HG03575 (cell line): ENCODE measurements around the gene MAPRE2.

ENCODE experiments used
- ATAC-seq: cut with Tn5 transposase; IDR thresholded peaks from one replicate; pipeline ENCODE4 v1.9.1; 2021; ENCODE audit not compliant: unreplicated experiment, insufficient number of reproducible peaks, low FRiP score; ENCODE audit errors: extremely low read depth

The MAPRE2 gene

DNA sequence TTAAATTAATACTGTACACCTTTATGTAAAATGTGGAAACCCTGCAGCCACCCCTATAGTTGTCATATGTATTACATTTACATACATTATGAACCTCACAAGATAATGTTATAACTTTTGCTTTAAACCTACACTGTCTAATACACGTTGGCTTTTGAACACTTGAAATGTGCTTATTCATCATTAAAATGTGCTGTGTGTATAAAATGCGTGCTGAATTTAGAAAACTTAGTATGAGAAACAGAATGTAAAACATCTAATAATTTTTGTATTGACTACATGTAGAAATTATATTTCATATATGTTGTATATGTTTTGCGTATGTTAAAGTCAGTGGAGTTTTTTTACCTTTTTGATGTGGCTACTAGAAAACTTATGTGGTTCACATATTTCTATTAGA lies 68.8 kb downstream of the MAPRE2 start:
- no peak for ATAC-seq

DNA sequence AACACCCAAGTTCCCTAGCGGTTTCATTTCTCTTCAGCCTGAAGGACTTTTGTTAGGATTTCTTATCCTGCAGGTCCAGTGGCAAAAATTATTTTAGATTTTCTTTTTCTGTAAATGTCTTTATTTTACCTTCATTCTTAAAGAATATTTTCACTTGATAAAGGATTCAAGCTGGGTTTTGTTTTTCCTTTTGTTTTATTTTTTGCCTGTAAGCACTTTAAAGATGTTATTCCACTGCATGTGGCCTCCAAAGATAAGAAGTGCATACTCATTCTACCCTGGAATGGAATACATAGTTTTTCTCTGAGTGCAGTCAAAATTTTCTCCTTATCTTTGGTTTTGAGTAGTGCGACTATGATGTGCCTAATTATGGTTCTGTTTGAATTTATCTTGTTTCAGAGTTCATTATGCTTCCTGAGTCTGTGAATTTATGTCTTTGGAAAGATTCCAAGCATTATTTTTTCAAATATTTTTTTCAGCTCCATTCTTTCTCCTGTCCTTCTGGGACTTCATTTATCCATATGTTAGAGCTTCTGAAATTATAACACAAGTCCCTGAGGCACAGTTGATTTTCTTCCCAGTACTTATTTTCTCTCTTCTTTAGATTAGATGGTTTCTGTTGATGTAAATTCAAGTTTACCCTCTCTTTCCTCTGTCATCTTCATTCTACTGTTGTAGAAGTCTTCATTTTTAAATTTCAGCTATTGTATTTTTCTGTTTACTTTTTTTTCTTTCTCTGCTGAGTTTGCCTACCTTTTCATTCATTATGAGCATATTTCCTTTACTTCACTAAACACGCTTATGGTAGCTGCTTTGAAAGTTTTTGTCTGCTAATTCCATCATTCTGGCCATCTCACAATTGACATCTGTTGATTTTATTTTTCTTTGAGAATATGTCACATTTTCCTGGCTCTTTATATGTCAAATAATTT lies 69.6 kb downstream of the MAPRE2 start:
- no peak for ATAC-seq

DNA sequence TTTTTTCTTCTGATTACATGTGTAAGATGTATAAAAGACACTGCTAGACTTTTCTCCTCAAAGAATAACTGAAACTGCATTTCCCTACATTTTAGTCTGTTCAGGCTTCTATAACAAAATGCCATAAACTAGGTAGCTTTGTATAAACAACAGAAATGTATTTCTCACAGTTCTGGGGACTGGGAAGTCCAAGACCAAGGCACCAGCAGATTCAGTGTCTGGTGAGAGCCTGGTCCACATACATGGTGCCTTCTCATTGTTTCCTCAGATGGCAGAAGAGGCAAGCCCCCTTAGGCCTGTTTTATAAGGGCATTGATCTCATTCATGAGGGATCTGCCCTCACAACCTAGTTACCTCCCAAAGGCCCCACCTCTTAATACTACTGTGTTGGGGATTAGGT lies 71.5 kb downstream of the MAPRE2 start:
- no peak for ATAC-seq

DNA sequence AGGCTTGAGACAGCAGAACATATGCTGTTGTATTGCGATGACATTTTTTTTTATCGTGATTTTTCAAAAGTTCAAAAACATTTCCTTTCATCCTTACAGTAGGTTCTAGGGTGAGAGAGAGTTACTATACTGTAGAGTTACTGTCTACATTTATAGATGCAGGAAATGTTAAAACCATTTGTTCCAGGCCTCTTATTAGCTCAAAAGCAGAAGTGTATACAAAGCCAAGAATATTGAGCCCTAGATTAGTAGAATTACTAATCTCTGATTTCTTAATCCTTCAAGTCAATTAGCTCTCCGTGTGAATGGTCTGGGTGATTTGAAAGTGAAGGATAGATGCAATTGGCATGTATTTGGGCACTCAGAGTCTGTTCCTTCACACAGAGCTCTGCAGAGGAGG lies 73.1 kb downstream of the MAPRE2 start:
- no peak for ATAC-seq

DNA sequence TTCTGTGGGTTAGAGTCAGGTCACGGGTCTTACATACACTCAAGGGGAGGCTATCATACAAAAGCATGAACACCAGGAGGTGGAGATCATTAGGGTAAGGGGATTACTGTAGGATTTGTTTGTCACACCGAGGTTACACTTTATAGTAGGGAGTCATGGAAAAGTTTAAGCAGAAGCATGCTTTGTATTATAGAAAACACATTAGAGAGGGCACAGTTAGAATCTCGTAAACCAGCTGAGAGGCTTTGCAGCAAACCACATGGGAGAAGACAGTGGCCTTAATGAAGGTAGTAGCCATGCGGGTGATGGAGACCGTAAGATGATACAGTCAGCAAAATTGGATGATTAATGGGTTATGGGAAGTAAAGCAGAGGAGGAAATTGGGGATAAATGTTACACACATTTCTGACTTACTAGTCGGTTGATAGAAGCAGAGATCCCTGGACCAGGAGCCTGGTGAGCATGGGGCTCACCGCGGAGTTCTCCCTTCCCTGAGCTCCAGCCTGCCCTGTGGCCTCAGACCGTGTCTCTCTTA lies 75.6 kb downstream of the MAPRE2 start:
- no peak for ATAC-seq

DNA sequence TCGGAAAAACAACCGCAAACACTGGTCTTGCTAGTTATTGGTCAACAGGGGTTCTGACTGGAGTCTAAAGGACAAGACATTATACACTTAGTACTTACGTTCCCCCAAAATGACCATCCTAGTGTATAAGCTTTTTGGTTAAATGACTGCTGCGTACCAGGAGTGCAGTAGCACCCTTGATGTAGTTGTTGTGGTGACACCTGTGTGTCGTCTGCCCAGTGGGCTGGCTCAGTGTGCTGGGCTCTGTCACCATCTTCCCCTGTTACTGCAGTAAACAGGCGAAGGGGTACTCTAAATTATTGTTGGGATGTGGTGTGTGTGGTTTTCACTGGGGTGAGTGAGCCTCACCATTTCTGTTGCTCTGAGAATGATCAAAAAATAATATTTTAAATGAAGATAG lies 76.2 kb downstream of the MAPRE2 start:
- no peak for ATAC-seq

DNA sequence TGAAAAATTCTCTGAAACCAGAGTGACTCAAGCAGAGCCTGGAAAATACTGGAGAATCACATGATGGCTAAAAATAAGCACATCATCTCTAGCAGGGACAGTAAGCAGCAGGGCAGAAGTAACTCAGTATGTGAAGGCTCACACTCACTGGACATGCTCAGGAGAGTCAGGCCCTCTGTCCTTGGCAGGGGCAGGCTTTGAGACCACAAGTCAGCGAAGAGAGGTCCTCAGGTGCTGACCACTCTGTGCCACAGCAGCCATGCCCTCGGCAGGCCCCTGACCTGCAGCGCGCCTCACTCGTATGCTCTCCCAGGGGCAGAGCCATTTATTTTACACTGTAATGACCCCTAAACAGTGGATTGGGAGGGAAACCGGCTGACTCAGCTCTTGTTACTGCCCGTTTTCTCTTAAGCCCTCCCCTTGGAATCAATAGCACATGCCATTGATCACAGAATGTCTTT lies 76.8 kb downstream of the MAPRE2 start:
- ATAC-seq: no peak

DNA sequence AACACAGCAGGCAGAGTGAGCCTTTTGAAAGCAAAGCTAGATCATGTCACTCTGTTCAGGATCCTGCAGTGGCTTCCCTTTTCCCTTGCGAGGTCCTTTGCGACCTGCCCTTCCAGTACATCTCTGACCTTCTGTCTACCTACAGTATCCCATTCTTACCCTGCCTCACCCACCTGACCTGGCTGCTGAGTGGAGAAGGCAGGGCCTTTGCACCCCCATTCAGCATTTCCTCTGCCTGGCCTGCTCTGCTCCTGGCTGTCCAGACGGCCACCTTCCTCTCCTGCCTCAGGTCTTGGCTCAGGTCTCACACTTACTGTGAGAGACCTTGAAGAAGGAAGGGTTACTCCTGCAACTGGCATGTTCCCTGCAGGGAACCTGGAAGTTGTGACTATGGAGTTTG lies 77.4 kb downstream of the MAPRE2 start:
- no peak for ATAC-seq

DNA sequence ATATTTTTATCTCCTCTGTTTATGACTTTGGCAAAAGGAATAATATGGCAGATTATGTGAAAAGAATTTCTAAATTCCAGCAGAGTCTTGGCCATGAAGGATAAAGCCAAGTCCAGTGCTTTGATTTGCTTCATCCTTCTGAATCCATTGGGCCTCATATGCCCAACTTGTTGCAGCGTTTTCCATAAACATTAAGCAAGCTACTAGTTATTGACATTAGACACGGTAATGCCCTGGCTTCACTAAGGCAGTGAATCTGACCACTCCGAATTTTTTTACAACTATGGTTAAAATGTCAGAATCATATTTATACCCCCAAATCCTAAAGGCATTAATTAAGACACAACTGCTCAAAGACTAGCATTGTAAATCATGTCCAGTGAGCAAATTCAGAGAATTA lies 79.8 kb downstream of the MAPRE2 start:
- ATAC-seq: no peak

DNA sequence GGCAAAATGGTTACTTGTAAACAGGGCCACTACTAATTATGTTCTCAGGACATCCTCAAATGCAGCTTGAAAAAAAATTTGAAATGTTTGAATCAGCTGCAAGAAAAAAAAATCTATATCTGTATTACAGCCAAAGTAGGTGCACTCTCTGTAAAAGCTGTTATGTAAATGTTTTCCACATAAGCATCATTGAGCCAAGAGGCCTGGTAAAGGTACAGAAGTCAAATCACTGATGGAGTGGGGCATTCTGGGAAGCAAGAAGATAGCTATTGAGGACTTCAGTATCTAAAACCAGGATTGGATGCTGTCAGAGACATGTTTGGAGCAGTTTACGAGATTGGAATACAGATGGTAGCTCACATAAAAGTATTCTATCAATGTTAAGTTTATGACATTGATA lies 80.3 kb downstream of the MAPRE2 start:
- no peak for ATAC-seq

DNA sequence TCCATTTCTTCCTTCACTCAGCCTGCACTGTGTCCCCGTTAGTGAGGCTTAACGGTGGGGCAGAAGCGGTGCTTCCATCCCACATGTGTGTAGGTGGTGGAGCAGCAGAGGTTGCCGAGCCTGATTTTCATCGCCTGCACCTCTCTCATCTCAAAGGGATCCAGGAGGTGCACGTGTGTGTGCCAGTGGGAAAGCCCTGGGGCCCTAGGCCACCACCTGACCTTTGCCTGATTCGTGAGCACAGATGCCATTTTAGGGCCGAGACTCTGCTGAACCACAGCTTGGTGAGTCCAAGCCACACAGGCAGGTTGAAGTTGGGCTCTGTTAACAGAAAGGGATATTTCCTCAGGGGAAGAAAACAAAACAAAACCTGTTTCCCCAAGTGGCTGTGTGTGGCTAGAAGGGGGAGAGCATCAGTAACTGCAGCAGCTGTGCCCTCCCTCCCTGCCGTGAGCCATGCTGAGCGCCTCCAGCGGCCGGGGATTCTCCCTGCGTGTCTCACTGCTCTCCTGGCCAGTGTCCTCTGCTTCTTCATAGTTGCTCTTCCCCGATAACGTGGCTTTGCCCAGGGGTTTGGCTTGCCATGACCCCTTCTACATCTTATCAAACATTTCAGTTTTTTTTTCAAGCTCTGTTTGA lies 81.5 kb downstream of the MAPRE2 start:
- ATAC-seq: no peak

DNA sequence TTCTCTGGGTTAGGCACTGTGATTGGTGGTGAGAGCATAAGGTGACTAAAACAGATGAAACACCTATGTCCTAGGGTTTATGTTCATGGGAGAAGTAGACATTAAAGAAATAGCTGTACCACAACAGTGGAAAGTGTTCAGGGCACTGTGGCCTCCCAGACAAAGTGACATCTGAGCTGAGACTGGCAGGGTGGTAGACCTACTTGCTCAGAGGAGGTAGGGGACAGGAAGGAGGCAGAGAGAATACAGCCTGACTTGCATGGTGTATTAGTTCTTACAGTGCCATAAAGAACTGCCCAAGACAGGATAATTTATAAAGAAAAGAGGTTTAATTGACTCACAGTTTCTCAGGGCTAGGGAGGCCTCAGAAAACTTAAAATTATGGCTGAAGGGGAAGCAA lies 82.6 kb downstream of the MAPRE2 start:
- no peak for ATAC-seq

DNA sequence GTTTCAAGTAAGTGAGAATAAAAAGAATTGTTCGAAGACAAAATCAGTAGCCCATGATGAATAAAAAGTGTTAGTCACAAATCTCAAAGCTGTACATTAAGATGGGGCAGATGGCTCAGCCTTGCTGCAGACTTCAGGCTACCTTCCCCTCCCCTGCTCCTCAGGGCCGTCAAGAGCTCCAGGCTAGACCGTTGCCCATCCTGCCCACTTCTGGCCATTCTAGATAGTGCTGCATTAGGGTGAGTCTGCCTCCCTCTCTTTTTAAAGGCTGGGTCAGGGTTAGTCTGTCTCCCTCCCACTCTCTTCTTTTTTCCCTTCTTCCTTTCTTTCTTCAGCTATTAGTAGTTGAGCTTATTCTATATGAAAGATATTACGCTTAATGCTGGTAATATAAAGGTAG lies 86.0 kb downstream of the MAPRE2 start:
- no peak for ATAC-seq

DNA sequence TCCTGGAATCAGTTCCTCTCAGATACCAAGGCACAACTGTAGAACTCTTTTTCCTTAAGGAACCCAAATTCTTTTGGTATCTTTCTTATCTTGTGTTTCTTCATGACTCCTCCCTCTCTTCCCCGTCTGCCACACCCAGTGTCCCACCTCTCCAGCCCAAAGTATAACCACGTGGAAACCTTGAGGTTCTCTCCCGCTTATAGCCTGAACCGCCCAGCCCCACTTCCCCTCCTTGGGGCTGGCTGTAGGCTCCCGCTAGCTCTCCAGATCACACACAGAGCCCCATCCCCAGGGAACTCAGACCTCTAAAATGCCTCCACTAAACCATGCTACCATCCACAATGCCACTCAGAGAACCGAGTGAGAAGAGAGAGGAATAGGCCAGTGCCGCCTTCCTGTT lies 87.5 kb downstream of the MAPRE2 start:
- ATAC-seq: no peak

DNA sequence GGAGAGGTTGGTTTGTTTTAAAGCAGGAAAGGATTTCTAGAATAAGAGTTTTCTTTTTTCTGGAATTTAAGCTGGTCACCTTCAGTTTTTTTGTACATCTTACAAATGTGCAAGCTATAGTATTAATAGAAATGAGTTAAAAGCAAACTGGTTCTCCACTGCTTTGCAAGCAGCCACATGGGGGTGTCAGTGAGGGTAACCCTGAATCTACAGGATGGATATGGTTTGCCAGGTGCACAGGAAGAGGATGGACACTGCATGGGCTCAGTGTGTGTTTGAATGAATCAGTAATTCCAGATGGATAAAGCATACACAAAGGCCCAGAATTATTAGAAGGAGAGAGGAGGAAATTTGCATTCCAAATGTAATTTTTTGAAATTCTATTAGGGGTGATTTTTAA lies 89.0 kb downstream of the MAPRE2 start:
- ATAC-seq: no peak

DNA sequence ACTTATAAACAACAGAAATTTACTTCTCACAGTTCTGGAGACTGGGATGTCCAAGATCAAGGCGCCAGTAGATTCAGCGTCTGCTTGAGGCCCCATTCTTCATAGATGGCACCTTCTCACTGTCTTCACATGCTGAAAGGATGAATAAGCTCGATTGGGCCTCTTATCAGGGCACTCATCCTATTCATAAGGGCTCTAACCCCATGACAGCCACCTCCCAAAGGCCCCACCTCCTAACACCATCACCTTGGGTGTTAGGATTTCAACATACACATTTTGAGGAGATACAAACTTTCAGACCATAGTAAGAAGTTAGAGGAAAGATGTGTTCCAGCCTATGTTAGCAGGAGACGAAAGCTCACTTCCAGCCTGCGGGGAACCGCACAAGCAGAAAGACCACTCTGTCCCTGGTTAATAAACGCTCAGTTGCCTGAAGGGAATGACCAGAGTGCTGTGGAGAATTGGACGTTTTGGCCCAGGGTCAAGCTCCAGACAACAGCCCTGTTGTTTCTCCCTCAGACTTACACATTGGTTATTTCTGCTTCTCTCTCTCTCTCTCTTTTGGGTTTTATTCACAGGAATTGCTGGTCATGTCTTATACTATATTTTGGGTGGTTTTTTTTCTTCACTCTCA lies 90.3 kb downstream of the MAPRE2 start:
- ATAC-seq: no peak

DNA sequence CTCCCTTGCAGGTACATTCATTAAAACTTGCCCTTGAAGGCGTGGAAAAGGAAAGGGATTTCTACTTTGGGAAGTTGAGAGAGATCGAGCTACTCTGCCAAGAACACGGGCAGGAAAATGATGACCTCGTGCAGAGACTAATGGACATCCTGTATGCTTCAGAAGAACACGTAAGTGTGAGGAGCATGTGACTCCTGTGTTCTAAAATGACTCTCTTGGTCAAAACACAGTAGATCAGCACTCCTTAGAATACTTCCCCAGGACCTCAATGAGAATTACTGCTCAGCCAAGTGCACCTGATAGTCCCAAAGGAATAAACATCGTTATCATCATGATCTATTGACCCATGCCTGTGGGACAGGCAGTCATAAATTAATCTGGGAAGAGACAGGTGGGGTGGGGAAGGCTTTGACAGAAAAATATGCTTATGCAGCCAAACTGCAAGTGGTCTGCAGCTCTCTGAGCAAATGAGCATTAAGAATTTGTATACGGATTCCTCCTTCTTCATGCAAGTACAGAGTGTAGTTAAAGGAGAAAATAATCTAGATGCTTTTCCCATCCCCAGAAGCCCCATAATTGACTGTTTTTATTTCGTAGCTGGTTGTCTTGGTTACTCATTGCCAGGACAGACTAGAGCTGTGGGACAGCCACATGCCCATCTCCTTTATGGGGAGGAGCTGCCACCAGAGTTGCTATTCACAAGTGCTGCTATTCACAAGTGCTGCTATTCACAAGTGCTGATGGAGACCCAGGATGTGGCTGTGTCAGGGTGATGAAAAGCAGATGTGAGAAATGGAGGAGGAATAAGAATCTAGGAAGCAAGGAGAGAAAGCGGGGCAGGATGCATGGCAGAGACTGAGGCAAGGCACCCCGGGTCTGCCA lies 91.0 kb downstream of the MAPRE2 start:
- no peak for ATAC-seq

DNA sequence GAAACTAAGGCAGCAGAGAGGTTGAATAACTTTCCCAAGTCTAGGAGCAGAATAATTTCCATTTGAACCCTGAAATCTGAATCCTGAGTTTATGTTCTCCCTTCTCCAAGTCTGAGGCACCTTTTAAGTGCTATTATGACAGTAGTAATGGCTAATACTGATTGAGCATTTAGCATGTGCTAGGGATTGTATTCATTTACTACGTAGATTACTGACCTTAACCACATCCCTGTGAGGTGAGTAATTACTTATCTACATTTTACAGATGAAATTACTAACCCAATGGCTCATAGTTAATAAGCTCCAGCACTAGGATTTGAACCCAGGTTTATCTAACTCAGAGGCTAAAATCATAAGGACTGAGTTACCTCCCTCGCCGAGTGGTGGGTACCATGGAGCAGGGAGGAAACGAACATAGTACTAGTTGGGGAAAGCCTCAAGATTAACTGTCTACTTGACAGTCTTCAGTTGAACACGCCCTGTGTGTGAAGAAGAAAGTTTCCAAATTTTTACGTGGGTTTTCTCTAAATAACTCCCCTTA lies 93.0 kb downstream of the MAPRE2 start:
- no peak for ATAC-seq
